PFSK-1 (cell line): ENCODE data around the gene FAM81A.

Source experiments
- FOXP2 ChIP-seq: optimal IDR thresholded peaks from 2 replicates; pipeline ENCODE3; 2011; ENCODE audit warnings: borderline replicate concordance, control low read depth, inconsistent platforms; ENCODE audit not compliant: insufficient read depth; ENCODE audit errors: extremely low read length, extremely low read depth
- POLR2AphosphoS5 ChIP-seq: IDR thresholded peaks from 2 replicates; pipeline ENCODE4 v1.6.1; 2012; ENCODE audit warnings: low read depth, mild to moderate bottlenecking, control low read depth, low read length, moderate library complexity
- SIN3A ChIP-seq: IDR thresholded peaks from 2 replicates; pipeline ENCODE4 v1.6.1; 2012; ENCODE audit warnings: mild to moderate bottlenecking, low read length, moderate library complexity, borderline replicate concordance; ENCODE audit not compliant: insufficient read depth
- TAF1 ChIP-seq: IDR thresholded peaks from 2 replicates; pipeline ENCODE4 v1.6.1; 2012; ENCODE audit warnings: low read length, control low read depth, borderline replicate concordance; ENCODE audit not compliant: insufficient read depth
- TF ChIP-seq, protein P1 (sequence below), 2 experiments: IDR thresholded peaks; 2 replicates each; pipeline versions ENCODE4 v1.6.1 to v1.8.0; 2011 to 2012; ENCODE audit warnings: low read depth in 2 of 2, low read length in 2 of 2, control low read depth in 1 of 2, inconsistent platforms in 1 of 2, mild to moderate bottlenecking in 1 of 2, moderate library complexity in 1 of 2; ENCODE audit not compliant: insufficient read depth in 1 of 2

FAM81A gene

DNA sequence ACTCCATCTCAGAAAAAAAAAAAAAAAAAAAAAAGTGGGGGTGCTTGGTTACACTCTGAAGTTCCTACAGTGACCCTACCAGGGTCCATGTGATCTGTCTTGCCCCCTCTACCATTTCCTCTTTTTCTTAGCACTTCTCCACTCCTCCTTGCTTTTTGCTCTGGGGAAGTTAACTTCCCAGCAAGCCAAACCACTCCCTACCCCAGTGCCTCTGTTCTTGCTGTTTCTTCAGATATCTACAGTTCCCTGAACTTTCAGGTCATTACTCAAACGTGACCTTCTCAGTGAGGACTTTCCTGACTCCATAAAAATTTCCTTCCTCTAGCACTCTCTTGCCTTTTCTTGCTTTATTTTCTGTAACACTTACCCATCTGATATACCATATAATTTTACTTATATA lies 112.5 kb downstream of the FAM81A start:
- TF ChIP-seq POLR2AphosphoS5 (no peak), FOXP2 (no peak), SIN3A (no peak), TAF1 (no peak)
- TF ChIP-seq, protein P1, sequence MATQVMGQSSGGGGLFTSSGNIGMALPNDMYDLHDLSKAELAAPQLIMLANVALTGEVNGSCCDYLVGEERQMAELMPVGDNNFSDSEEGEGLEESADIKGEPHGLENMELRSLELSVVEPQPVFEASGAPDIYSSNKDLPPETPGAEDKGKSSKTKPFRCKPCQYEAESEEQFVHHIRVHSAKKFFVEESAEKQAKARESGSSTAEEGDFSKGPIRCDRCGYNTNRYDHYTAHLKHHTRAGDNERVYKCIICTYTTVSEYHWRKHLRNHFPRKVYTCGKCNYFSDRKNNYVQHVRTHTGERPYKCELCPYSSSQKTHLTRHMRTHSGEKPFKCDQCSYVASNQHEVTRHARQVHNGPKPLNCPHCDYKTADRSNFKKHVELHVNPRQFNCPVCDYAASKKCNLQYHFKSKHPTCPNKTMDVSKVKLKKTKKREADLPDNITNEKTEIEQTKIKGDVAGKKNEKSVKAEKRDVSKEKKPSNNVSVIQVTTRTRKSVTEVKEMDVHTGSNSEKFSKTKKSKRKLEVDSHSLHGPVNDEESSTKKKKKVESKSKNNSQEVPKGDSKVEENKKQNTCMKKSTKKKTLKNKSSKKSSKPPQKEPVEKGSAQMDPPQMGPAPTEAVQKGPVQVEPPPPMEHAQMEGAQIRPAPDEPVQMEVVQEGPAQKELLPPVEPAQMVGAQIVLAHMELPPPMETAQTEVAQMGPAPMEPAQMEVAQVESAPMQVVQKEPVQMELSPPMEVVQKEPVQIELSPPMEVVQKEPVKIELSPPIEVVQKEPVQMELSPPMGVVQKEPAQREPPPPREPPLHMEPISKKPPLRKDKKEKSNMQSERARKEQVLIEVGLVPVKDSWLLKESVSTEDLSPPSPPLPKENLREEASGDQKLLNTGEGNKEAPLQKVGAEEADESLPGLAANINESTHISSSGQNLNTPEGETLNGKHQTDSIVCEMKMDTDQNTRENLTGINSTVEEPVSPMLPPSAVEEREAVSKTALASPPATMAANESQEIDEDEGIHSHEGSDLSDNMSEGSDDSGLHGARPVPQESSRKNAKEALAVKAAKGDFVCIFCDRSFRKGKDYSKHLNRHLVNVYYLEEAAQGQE (IDR thresholded peaks at IDR 0.05; ENCODE audit: insufficient read depth in 1 of 2, low read depth in 2 of 2, low read length in 2 of 2): no peak

DNA sequence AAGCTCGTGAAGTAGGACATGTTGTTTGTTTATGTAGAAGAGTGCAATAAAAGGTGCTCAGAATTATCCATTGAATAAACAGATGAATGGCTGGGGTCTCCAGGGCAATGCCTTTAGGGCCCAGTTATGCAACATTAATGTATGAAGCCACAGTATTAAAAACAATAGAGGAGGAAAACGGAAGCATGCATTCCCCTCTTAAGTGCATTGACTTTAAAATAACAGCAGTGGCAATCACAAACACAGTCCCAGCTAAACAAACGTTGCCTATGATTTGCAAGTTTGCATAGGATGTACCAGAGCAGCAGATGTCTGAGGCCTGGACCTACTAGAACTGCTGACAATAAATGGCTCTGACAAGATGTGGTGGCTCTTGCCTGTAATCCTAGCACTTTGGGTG lies 113.0 kb downstream of the FAM81A start:
- TF ChIP-seq, protein P1 (IDR thresholded peaks at IDR 0.05; ENCODE audit: insufficient read depth in 1 of 2, low read depth in 2 of 2, low read length in 2 of 2): no peak
- TF ChIP-seq SIN3A (no peak), POLR2AphosphoS5 (no peak), FOXP2 (no peak), TAF1 (no peak)

- TF ChIP-seq, protein P1 (IDR thresholded peaks at IDR 0.05; ENCODE audit: insufficient read depth in 1 of 2, low read depth in 2 of 2, low read length in 2 of 2): no peak
- no peak for TF ChIP-seq TAF1
- TF ChIP-seq POLR2AphosphoS5: no peak
- TF ChIP-seq FOXP2: no peak
Measured at GRCh38 chr15:59553879-59554735, 116.1 kb downstream of the FAM81A start.

- TF ChIP-seq, protein P1 (IDR thresholded peaks at IDR 0.05; ENCODE audit: insufficient read depth in 1 of 2, low read depth in 2 of 2, low read length in 2 of 2): no peak
- TF ChIP-seq SIN3A (no peak), TAF1 (no peak), FOXP2 (no peak), POLR2AphosphoS5 (no peak)
Measured at GRCh38 chr15:59555696-59556095, 117.7 kb downstream of the FAM81A start.

DNA sequence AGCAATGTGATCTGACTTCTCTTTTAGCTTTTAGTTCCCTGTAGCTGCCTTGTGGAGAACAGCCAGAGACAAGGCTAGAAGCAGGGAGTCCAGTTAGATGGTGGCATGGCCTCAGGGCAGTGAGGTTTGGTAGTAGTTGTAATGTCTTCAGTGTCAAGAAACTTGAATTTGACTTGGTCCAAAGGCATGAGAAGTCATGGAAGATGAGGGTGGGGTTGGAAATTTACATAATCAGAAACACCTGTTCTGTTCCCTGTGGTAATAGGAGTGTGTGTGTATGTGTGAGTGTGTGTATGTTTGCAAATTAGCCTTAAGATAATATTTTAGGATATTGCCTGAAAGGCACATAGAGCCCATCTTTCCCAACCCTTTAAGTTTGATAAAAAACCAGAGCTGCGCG lies 118.4 kb downstream of the FAM81A start:
- TF ChIP-seq TAF1 (no peak), FOXP2 (no peak), SIN3A (no peak), POLR2AphosphoS5 (no peak)
- TF ChIP-seq, protein P1 (IDR thresholded peaks at IDR 0.05; ENCODE audit: insufficient read depth in 1 of 2, low read depth in 2 of 2, low read length in 2 of 2): no peak
